Measurements from ENCODE around the gene AKR1C2.

DNA sequence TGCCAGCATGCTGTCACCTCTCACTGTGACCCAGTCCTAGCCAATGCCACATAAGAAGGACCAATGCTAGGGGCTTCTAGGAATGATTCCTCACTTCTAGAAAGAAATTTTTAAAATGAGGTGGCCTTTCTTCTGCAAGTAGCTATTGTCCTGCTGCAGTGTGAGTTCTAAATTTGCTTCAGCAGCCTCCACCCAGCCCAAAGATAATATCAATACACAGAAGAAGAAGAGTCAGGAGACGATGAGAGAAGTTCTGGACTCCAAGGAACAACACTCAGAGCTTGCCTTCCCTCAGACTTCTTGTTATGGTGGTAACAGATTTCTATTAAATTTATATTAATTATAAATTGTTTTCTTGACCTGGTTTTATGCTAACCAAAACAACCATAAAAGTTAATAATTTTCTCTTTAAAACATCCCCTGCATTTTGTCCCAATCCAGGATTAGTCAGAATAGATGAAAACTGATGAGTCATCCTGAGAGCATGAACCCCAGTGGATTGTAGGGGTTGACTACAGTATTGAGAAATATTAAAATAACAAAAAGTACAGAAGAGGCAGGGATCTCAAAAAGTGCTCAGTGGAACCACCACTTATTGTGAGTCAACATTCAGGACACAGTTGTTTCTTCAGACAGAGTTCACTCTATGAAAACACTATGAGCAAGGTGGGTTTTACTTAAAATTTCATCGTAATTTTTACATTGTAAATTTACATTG lies 29.6 kb upstream of the AKR1C2 start:
- TF ChIP-seq SP1 (IDR thresholded peaks at IDR 0.05; ENCODE audit: low read depth) (no peak), SIN3A (IDR thresholded peaks at IDR 0.05; ENCODE audit: low read depth) (no peak), EZH2 (IDR thresholded peaks at IDR 0.05) (no peak)
- TF ChIP-seq, protein P1, sequence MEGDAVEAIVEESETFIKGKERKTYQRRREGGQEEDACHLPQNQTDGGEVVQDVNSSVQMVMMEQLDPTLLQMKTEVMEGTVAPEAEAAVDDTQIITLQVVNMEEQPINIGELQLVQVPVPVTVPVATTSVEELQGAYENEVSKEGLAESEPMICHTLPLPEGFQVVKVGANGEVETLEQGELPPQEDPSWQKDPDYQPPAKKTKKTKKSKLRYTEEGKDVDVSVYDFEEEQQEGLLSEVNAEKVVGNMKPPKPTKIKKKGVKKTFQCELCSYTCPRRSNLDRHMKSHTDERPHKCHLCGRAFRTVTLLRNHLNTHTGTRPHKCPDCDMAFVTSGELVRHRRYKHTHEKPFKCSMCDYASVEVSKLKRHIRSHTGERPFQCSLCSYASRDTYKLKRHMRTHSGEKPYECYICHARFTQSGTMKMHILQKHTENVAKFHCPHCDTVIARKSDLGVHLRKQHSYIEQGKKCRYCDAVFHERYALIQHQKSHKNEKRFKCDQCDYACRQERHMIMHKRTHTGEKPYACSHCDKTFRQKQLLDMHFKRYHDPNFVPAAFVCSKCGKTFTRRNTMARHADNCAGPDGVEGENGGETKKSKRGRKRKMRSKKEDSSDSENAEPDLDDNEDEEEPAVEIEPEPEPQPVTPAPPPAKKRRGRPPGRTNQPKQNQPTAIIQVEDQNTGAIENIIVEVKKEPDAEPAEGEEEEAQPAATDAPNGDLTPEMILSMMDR (IDR thresholded peaks at IDR 0.05 in 2 of 3, conservative IDR thresholded peaks at IDR 0.05 in 1 of 3; ENCODE audit: borderline replicate concordance in 1 of 3, insufficient read depth in 1 of 3, low read depth in 2 of 3, low read length in 2 of 3), result no peak

Data from HCT116 (cell line).